ENCODE data around the gene DENND2C.
A peak's percentile ranks its signal among the peaks of the same experiment; 100 is the strongest.
"Not testable (repeated sequence)": the region's sequence is repeated elsewhere in the genome, so short reads cannot be mapped to it uniquely, and the experiment has no call there.

The DENND2C gene

GRCh38 chr1:114609026-114609425 lies 60.8 kb downstream of the DENND2C start:
- no peak for DNase-seq

- peak in 1 of 58 donors; percentile 0 for DNase-seq
These were observed 62.6 kb downstream of the DENND2C start for GRCh38 chr1:114607223-114607622.

- no peak for DNase-seq
These were observed 71.9 kb downstream of the DENND2C start for GRCh38 chr1:114597949-114598348.

- no peak for DNase-seq
These were observed 74.2 kb downstream of the DENND2C start for GRCh38 chr1:114595602-114596001.

- no peak for DNase-seq
These were observed 75.8 kb downstream of the DENND2C start for GRCh38 chr1:114594046-114594445.

- no peak for DNase-seq
These were observed 80.7 kb downstream of the DENND2C start for GRCh38 chr1:114589122-114589521.

GRCh38 chr1:114588196-114588689 lies 81.6 kb downstream of the DENND2C start:
- no peak for DNase-seq

- no peak for DNase-seq
These were observed 82.5 kb downstream of the DENND2C start for GRCh38 chr1:114587203-114587991.

GRCh38 chr1:114586513-114587047 lies 83.3 kb downstream of the DENND2C start:
- no peak for DNase-seq

GRCh38 chr1:114585231-114585630 lies 84.6 kb downstream of the DENND2C start:
- DNase-seq, result no peak

GRCh38 chr1:114581335-114582287 lies 88.2 kb downstream of the DENND2C start, which contains the start of gene BCAS2:
Gene BCAS2, minus strand, starts transcription at chr1:114581615. Its CDS starts 24 bp downstream, at chr1:114581591.
- DNase-seq, result peak; percentile 72 to 99 (median 94)

GRCh38 chr1:114574365-114574764 lies 95.5 kb downstream of the DENND2C start:
- no peak for DNase-seq

GRCh38 chr1:114564141-114564540 lies 105.7 kb downstream of the DENND2C start:
- peak in 7 of 58 donors; percentile 7 to 61 (median 16) for DNase-seq

- DNase-seq, result not testable (repeated sequence)
These were observed 106.8 kb downstream of the DENND2C start for GRCh38 chr1:114562978-114563510.

- DNase-seq, result no peak
These were observed 108.5 kb downstream of the DENND2C start for GRCh38 chr1:114561333-114561732.

GRCh38 chr1:114559356-114559755 lies 110.5 kb downstream of the DENND2C start:
- DNase-seq, result no peak

GRCh38 chr1:114558544-114558943 lies 111.3 kb downstream of the DENND2C start:
- DNase-seq, result no peak

- no peak for DNase-seq
These were observed 115.3 kb downstream of the DENND2C start for GRCh38 chr1:114554577-114554976.

GRCh38 chr1:114552106-114552639 lies 117.7 kb downstream of the DENND2C start:
- no peak for DNase-seq

GRCh38 chr1:114551400-114551799 lies 118.4 kb downstream of the DENND2C start:
- DNase-seq, result no peak

GRCh38 chr1:114550336-114550735 lies 119.5 kb downstream of the DENND2C start:
- DNase-seq, result no peak
